ENCODE results near the gene ATP1A4.

DNA sequence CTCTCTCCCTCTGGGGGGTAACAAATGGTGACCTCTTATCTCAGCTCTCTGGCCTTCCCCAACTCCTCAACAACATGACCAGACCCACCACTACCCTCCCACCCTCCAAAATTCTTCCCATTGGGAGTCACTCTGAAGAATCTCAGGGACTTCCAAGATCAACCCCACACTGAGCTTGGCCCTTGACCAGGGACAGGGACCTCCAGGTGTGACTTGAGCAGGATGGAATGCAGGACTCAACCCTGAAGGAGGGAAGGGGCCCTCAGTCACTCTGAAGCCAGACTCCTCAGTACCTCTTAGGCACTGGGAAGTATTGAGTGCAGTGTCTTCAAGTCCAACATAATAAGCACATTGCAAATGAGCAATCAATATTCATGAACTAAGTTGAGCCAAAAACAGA is 40.8 kb downstream of the ATP1A4 start:
- TF ChIP-seq, protein P1, sequence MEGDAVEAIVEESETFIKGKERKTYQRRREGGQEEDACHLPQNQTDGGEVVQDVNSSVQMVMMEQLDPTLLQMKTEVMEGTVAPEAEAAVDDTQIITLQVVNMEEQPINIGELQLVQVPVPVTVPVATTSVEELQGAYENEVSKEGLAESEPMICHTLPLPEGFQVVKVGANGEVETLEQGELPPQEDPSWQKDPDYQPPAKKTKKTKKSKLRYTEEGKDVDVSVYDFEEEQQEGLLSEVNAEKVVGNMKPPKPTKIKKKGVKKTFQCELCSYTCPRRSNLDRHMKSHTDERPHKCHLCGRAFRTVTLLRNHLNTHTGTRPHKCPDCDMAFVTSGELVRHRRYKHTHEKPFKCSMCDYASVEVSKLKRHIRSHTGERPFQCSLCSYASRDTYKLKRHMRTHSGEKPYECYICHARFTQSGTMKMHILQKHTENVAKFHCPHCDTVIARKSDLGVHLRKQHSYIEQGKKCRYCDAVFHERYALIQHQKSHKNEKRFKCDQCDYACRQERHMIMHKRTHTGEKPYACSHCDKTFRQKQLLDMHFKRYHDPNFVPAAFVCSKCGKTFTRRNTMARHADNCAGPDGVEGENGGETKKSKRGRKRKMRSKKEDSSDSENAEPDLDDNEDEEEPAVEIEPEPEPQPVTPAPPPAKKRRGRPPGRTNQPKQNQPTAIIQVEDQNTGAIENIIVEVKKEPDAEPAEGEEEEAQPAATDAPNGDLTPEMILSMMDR (conservative IDR thresholded peaks at IDR 0.05; ENCODE audit: low read length): no peak
- no peak for TF ChIP-seq EZH2phosphoT487 (IDR thresholded peaks at IDR 0.05; ENCODE audit: borderline replicate concordance, low read depth, low read length)

All from OCI-LY7 (cell line).